ENCODE data around the gene EDRF1. TPM values are rescaled to one million over a fixed set of nuclear protein-coding genes. Genes with fewer than 3 reads are reported as not detected.
A peak's percentile ranks its signal among the peaks of the same experiment; 100 is the strongest.

The EDRF1 gene
- total and polyA plus RNA-seq, 2 of the 4 experiments (the other 2 are of a cell fraction) = 17.0 to 24.9 TPM

GRCh38 chr10:125700355-125700911 is 19.1 kb upstream of the EDRF1 start:
- H3K4ac ChIP-seq (ENCODE audit: low read depth, low read length) = no peak overlapping the region
- no peak overlapping the region for H2AFZ ChIP-seq (replicated peaks; ENCODE audit: low read length, poor library complexity)
- H2BK120ac ChIP-seq (ENCODE audit: low read depth, low read length) = no peak overlapping the region
- no peak overlapping the region for H4K91ac ChIP-seq (ENCODE audit: insufficient read depth, low read depth, low read length)
- in situ Hi-C loops (cut with MboI; ENCODE audit: low sequenced_read_pairs) = loop anchor here (10.0 kb wide), 1 partner anchor 536 kb away; the partner anchor contains the start of gene CTBP2
- H3K18ac ChIP-seq (ENCODE audit: low read depth, low read length) = no peak overlapping the region
- peak; percentile 90 for TF ChIP-seq CEBPB (IDR thresholded peaks at IDR 0.05; ENCODE audit: low read depth, low read length)
- TF ChIP-seq POLR2A (IDR thresholded peaks at IDR 0.05; ENCODE audit: low read depth, low read length) = no peak
- no peak for TF ChIP-seq NFE2L2 (IDR thresholded peaks at IDR 0.05; ENCODE audit: low read depth, low read length)
- no peak for TF ChIP-seq RCOR1 (IDR thresholded peaks at IDR 0.05; ENCODE audit: insufficient replicate concordance, low read length)
- TF ChIP-seq CTCF (conservative IDR thresholded peaks at IDR 0.05; ENCODE audit: low read depth, low read length) = peak; percentile 43
- TF ChIP-seq MAFK (IDR thresholded peaks at IDR 0.05; ENCODE audit: low read depth, low read length) = no peak
- no peak for TF ChIP-seq MXI1 (IDR thresholded peaks at IDR 0.05; ENCODE audit: borderline replicate concordance, low read depth, low read length)
- TF ChIP-seq BHLHE40 (IDR thresholded peaks at IDR 0.05; ENCODE audit: low read depth, low read length) = no peak
- peak; percentile 48 for TF ChIP-seq RAD21 (IDR thresholded peaks at IDR 0.05; ENCODE audit: low read length)
- no peak for TF ChIP-seq RFX5 (IDR thresholded peaks at IDR 0.05; ENCODE audit: low read depth, low read length)
- no peak overlapping the region for H2AK5ac ChIP-seq (ENCODE audit: low read depth, low read length)
- no peak overlapping the region for H2BK15ac ChIP-seq (ENCODE audit: low read depth, low read length)
- no peak overlapping the region for H3K27ac ChIP-seq (ENCODE audit: insufficient read depth, low read length)
- no peaks in the 10 kb centered on the region; the same call in 1 of the 2 replicates for H3K4me1 ChIP-seq (ENCODE audit: control insufficient read depth, insufficient read depth, low read length)
- no peak overlapping the region for H3K23ac ChIP-seq (ENCODE audit: low read depth, low read length)
- no peak overlapping the region for H2BK20ac ChIP-seq (ENCODE audit: low read depth, low read length)
- H2BK5ac ChIP-seq (ENCODE audit: low read depth, low read length, poor library complexity, severe bottlenecking) = no peak overlapping the region
- intact Hi-C loops (cut with micrococcal nuclease) = loop anchor here (2.0 to 10.0 kb wide), 3 partner anchors 176 to 653 kb away; partner anchors contain the start of gene CTBP2
- H4K5ac ChIP-seq (ENCODE audit: low read depth, low read length) = no peak overlapping the region
- ChIA-PET POLR2A (ENCODE audit: unreplicated experiment) (no interaction called here), CTCF (no interaction called here)
- no peaks in the 10 kb centered on the region for H3K79me1 ChIP-seq (ENCODE audit: low read depth in 1 of 2, low read length in 2 of 2)
- H3K27me3 ChIP-seq (ENCODE audit: control insufficient read depth, insufficient read depth, low read length) = peaks cover 4% of the 10 kb centered on the region; the same call in 1 of the 2 replicates
- no peak overlapping the region for H3K14ac ChIP-seq (replicated peaks; ENCODE audit: low read depth, low read length)
- H4K8ac ChIP-seq (ENCODE audit: low read depth in 2 of 2, low read length in 2 of 2) = no peak overlapping the region
- ATAC-seq (ENCODE audit: low read depth) = peak; percentile 70
- H3K9ac ChIP-seq (ENCODE audit: low read depth, low read length) = no peak overlapping the region
- BruUV-seq (replicated peaks) = no TSS peak
- no peak overlapping the region for H2AK9ac ChIP-seq (replicated peaks; ENCODE audit: low read depth, low read length, poor library complexity)
- H3K9me1 ChIP-seq (ENCODE audit: insufficient read depth, low read length) = no peaks in the 10 kb centered on the region
- no peak overlapping the region for H3K56ac ChIP-seq (ENCODE audit: extremely low read depth, insufficient read depth, low read length)
- WGBS, 2 experiments (ENCODE audit: extremely low coverage in 2 of 2, insufficient read length in 1 of 2) = no CpG with 5 or more reads among the region's 3 CpGs
- dilution Hi-C loops (cut with HindIII; ENCODE audit: low sequenced_read_pairs, unreplicated experiment) = no loop called here
- H3K36me3 ChIP-seq (ENCODE audit: control insufficient read depth, insufficient read depth, low read length) = no peaks in the 10 kb centered on the region
- peak; percentile 53 for DNase-seq
- H3K4me3 ChIP-seq (ENCODE audit: insufficient read depth, low read depth, low read length) = no peak overlapping the region
- no peaks in the 10 kb centered on the region for H3K9me3 ChIP-seq (ENCODE audit: control insufficient read depth, insufficient read depth, low read length)
- no peaks in the 10 kb centered on the region for H4K20me1 ChIP-seq (ENCODE audit: insufficient read depth, low read length)
- H3K4me2 ChIP-seq (ENCODE audit: low read depth, low read length) = no peak overlapping the region

All from IMR-90 (cell line).